Hepatocyte (in vitro differentiated cells): ENCODE measurements around the gene GEMIN4.

Experiments
- CTCF ChIP-seq: fragments of 200-600 bp; sonication (generic); IDR thresholded peaks from 2 replicates; pipeline ENCODE4 v1.5.1; 2016; ENCODE audit warnings: antibody characterized with exemption, mild to moderate bottlenecking; ENCODE audit not compliant: poor library complexity
- EZH2 ChIP-seq: fragments of 200-600 bp; sonication (generic); IDR thresholded peaks from 2 replicates; pipeline ENCODE4 v1.6.1; 2016; ENCODE audit warnings: antibody characterized with exemption, mild to moderate bottlenecking, borderline replicate concordance

GRCh38 chr17:737561-738113 is 14.4 kb downstream of the GEMIN4 start:
- TF ChIP-seq CTCF (no peak), EZH2 (no peak)
